NCI-H446 (cell line): ENCODE results near the gene NOC2L.
"Not testable (repeated sequence)": the region's sequence is repeated elsewhere in the genome, so short reads cannot be mapped to it uniquely, and the experiment has no call there.

ENCODE experiments used
- DNase-seq, 2 experiments: peaks; one replicate each; lab custom pipeline; 2025; lab: John Stamatoyannopoulos, UW

Gene NOC2L

GRCh38 chr1:962381-963300 lies 3.6 kb upstream of the NOC2L start:
- DNase-seq: no peak

- DNase-seq: no peak
Observed at GRCh38 chr1:961132-961669, 2.1 kb upstream of the NOC2L start.

- DNase-seq: peak in 1 of 2 experiments; percentile 76
Observed at GRCh38 chr1:960363-961131, 1.5 kb upstream of the NOC2L start, which contains the start of gene KLHL17. Gene KLHL17 (plus strand): TSS chr1:960584. CDS start chr1:960694, 110 bp downstream.

- no peak for DNase-seq
Observed at GRCh38 chr1:959731-960362, 791 bp upstream of the NOC2L start.

- DNase-seq: no peak
Observed at GRCh38 chr1:956636-957035, 2.4 kb downstream of the NOC2L start.

GRCh38 chr1:955474-955873 lies 3.6 kb downstream of the NOC2L start:
- no peak for DNase-seq

- no peak for DNase-seq
Observed at GRCh38 chr1:954927-955326, 4.1 kb downstream of the NOC2L start.

GRCh38 chr1:953524-954320 lies 5.3 kb downstream of the NOC2L start:
- DNase-seq: no peak

GRCh38 chr1:952603-953002 lies 6.5 kb downstream of the NOC2L start:
- DNase-seq: no peak

GRCh38 chr1:952201-952600 lies 6.9 kb downstream of the NOC2L start:
- no peak for DNase-seq

- DNase-seq: no peak
Observed at GRCh38 chr1:951364-951763, 7.7 kb downstream of the NOC2L start.

- DNase-seq: no peak
Observed at GRCh38 chr1:950881-951280, 8.2 kb downstream of the NOC2L start.

GRCh38 chr1:950268-950667 lies 8.8 kb downstream of the NOC2L start:
- no peak for DNase-seq

- no peak for DNase-seq
Observed at GRCh38 chr1:947958-948357, 11.1 kb downstream of the NOC2L start.

- DNase-seq: not testable (repeated sequence)
Observed at GRCh38 chr1:946811-947210, 12.2 kb downstream of the NOC2L start.

GRCh38 chr1:945688-946556 lies 13.1 kb downstream of the NOC2L start:
- DNase-seq: no peak

GRCh38 chr1:944341-945325 lies 14.4 kb downstream of the NOC2L start:
- peak; percentile 97 to 98 for DNase-seq

GRCh38 chr1:943545-944340 lies 15.3 kb downstream of the NOC2L start:
- no peak for DNase-seq
